ENCODE measurements around the gene FAAP20.
"Not testable (repeated sequence)": the region's sequence is repeated elsewhere in the genome, so short reads cannot be mapped to it uniquely, and the experiment has no call there.

Gene FAAP20

DNA sequence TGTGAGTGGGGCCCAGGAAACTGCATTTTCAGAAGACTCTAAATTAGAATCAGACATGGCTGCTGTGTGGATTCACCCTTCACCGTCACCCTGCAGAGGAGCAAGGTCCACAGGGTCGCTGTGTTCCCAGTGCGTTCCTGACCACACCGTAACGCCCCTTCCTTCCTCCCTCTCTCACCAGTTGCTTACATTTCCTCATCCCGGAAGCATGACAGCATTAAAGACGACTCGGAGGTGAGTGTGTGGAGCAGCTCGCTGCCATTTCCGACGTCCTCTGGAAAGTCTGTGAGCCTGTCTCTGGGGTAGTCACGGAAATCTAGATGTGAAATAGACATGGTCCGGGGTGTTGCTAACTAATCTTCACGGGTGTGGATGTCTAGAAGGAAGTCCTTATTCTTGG, 45.9 kb downstream of the FAAP20 start:
- Histone ChIP-seq H3K27ac (ENCODE audit: low read depth, low read length) (no peak overlapping the region), H3K4me1 (ENCODE audit: control insufficient read depth in 1 of 2, insufficient read depth in 2 of 2, low read length in 2 of 2) (no peaks in the 10 kb centered on the region), H4K12ac (ENCODE audit: low read depth, low read length) (no peak overlapping the region), H3K4me3 (ENCODE audit: low read depth, low read length) (no peak overlapping the region), H3K14ac (ENCODE audit: low read length) (no peak overlapping the region), H3K36me3 (ENCODE audit: control insufficient read depth in 1 of 2, insufficient read depth in 2 of 2, low read length in 2 of 2) (peaks cover 70 to 81% of the 10 kb centered on the region in 2 experiments), H3K79me2 (ENCODE audit: control insufficient read depth, insufficient read depth, low read length, poor library complexity) (no peaks in the 10 kb centered on the region), H3K79me1 (ENCODE audit: low read length) (no peaks in the 10 kb centered on the region), H3K27me3 (ENCODE audit: insufficient read depth, low read length) (no peaks in the 10 kb centered on the region), H2BK12ac (ENCODE audit: low read length) (no peak overlapping the region), H3K4me2 (ENCODE audit: low read length) (no peak overlapping the region), H3K9me3 (ENCODE audit: insufficient read depth, low read depth, low read length) (peaks cover 3% of the 10 kb centered on the region), H3K18ac (ENCODE audit: low read length) (no peak overlapping the region), H3K23ac (ENCODE audit: low read length) (no peak overlapping the region), H2BK5ac (ENCODE audit: low read depth, low read length, poor library complexity) (no peak overlapping the region), H4K8ac (ENCODE audit: low read depth, low read length) (no peak overlapping the region), H4K91ac (ENCODE audit: low read depth, low read length) (no peak overlapping the region), H3K4ac (ENCODE audit: low read depth, low read length) (no peak overlapping the region), H3K9ac (ENCODE audit: low read length) (no peak overlapping the region), H2AFZ (ENCODE audit: insufficient read depth, low read length, poor library complexity) (no peak overlapping the region), H2AK5ac (ENCODE audit: low read length) (no peak overlapping the region), H2BK120ac (ENCODE audit: insufficient read depth, low read length, poor library complexity) (no peak overlapping the region)
- DNase-seq = no peak
- WGBS (ENCODE audit: extremely low coverage, insufficient coverage, insufficient read length) = no CpG with 5 or more reads among the region's 14 CpGs

DNA sequence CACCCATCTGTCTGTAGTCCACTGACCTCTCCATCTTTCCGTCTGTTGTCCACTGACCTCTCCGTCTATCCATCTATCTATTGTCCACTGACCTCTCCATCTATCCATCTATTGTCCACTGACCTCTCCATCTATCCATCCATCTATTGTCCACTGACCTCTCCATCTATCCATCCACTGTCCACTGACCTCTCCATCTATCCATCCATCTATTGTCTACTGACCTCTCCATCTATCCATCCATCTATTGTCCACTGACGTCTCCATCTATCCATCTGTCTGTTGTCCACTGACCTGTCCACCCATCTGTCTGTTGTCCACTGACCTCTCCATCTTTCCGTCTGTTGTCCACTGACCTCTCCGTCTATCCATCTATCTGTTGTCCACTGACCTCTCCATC, 46.7 kb downstream of the FAAP20 start:
- not testable (repeated sequence) for H3K4me1 ChIP-seq (ENCODE audit: control insufficient read depth in 1 of 2, insufficient read depth in 2 of 2, low read length in 2 of 2); H3K14ac ChIP-seq (ENCODE audit: low read length); DNase-seq; H3K79me2 ChIP-seq (ENCODE audit: control insufficient read depth, insufficient read depth, low read length, poor library complexity); H4K91ac ChIP-seq (ENCODE audit: low read depth, low read length); H2BK12ac ChIP-seq (ENCODE audit: low read length); H3K9ac ChIP-seq (ENCODE audit: low read length); H3K27me3 ChIP-seq (ENCODE audit: insufficient read depth, low read length); H3K4me3 ChIP-seq (ENCODE audit: low read depth, low read length); H3K4me2 ChIP-seq (ENCODE audit: low read length); H2BK5ac ChIP-seq (ENCODE audit: low read depth, low read length, poor library complexity); H4K8ac ChIP-seq (ENCODE audit: low read depth, low read length); H3K79me1 ChIP-seq (ENCODE audit: low read length); H2BK120ac ChIP-seq (ENCODE audit: insufficient read depth, low read length, poor library complexity); H3K9me3 ChIP-seq (ENCODE audit: insufficient read depth, low read depth, low read length); H3K18ac ChIP-seq (ENCODE audit: low read length); H2AK5ac ChIP-seq (ENCODE audit: low read length); H3K4ac ChIP-seq (ENCODE audit: low read depth, low read length); H3K27ac ChIP-seq (ENCODE audit: low read depth, low read length); H4K12ac ChIP-seq (ENCODE audit: low read depth, low read length); H2AFZ ChIP-seq (ENCODE audit: insufficient read depth, low read length, poor library complexity); H3K23ac ChIP-seq (ENCODE audit: low read length)
- peaks cover 66 to 75% of the 10 kb centered on the region in 2 experiments for H3K36me3 ChIP-seq (ENCODE audit: control insufficient read depth in 1 of 2, insufficient read depth in 2 of 2, low read length in 2 of 2)
- WGBS (ENCODE audit: extremely low coverage, insufficient coverage, insufficient read length) = no CpG with 5 or more reads among the region's 5 CpGs

DNA sequence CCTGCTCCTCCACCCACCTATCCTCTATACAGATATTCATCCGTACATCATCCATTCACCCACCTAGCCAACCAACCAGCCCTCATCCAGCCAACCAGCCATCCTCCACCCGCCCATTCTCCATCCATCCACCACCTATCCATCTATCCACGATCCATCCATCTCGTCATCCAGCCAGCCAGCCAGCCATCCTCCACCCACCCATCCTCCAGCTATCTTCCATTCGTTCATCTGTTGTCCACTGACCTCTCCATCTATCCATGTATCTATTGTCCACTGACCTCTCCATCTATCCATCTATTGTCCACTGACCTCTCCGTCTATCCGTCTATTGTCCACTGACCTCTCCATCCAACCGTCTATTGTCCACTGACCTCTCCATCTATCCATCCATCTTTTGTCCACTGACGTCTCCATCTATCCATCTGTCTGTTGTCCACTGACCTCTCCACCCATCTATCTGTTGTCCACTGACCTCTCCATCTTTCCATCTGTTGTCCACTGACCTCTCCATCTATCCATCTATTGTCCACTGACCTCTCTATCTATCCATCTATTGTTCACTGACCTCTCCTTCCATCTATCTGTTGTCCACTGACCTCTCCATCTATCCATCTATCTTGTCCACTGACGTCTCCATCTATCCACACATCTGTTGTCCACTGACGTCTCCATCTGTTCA, 47.6 kb downstream of the FAAP20 start:
- Histone ChIP-seq H3K36me3 (ENCODE audit: control insufficient read depth in 1 of 2, insufficient read depth in 2 of 2, low read length in 2 of 2) (peaks cover 69 to 75% of the 10 kb centered on the region in 2 experiments), H2BK12ac (ENCODE audit: low read length) (no peak overlapping the region), H3K9me3 (ENCODE audit: insufficient read depth, low read depth, low read length) (peaks cover 3% of the 10 kb centered on the region)

DNA sequence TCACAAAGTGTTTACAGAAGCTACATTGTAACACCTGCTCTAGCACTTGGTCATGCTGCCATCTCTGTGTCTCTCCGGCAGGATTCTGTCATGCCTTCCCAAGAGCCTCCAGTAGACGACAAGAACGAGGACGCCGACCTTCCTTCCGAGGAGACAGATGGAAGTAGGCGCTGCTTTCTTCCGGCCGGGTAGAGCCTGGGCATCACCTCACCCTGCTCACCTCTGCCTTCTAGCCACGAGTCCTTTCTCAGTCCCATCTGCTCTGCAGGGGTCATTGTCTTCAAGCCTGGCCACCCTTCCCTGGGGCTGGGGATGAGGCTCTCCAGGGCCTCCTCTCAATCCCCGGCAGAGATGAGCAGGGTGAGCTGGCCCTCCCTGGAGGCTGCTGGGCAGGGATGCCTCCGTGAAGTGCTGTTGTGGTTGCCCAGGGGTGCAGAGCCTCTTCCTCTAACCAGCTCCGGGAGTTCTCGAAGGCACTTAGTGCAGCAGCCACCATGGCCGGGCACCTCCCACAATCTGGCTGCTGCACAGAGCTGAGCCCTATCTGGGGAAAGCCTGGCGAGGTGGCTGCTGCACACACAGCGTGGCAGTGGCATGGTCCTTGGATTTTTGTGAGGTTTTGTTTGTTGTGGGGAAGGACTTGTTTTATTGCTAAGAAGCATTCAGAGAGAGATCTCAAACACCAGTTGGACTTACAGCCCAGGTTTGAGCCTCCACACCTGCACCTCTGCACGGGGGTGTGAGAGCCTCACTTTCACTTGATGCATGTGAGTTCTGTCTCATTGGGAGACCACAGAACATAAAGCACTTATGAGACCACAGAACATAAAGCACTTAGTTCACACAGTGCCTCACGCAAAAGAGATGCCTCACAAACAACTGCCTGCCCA, 48.4 kb downstream of the FAAP20 start:
- H3K14ac ChIP-seq (ENCODE audit: low read length) = no peak overlapping the region
- no CpG with 5 or more reads among the region's 19 CpGs for WGBS (ENCODE audit: extremely low coverage, insufficient coverage, insufficient read length)

More for the DNA sequence above, 47.6 kb downstream of the FAAP20 start:
- Histone ChIP-seq H2AFZ (ENCODE audit: insufficient read depth, low read length, poor library complexity) (no peak overlapping the region), H2BK120ac (ENCODE audit: insufficient read depth, low read length, poor library complexity) (no peak overlapping the region), H3K4me3 (ENCODE audit: low read depth, low read length) (no peak overlapping the region), H2AK5ac (ENCODE audit: low read length) (no peak overlapping the region), H4K8ac (ENCODE audit: low read depth, low read length) (no peak overlapping the region), H3K4me2 (ENCODE audit: low read length) (no peak overlapping the region), H3K79me1 (ENCODE audit: low read length) (no peaks in the 10 kb centered on the region), H3K14ac (ENCODE audit: low read length) (no peak overlapping the region), H4K91ac (ENCODE audit: low read depth, low read length) (no peak overlapping the region), H2BK5ac (ENCODE audit: low read depth, low read length, poor library complexity) (no peak overlapping the region), H3K4ac (ENCODE audit: low read depth, low read length) (no peak overlapping the region), H3K23ac (ENCODE audit: low read length) (no peak overlapping the region), H3K27ac (ENCODE audit: low read depth, low read length) (no peak overlapping the region), H3K27me3 (ENCODE audit: insufficient read depth, low read length) (no peaks in the 10 kb centered on the region), H3K4me1 (ENCODE audit: control insufficient read depth in 1 of 2, insufficient read depth in 2 of 2, low read length in 2 of 2) (no peaks in the 10 kb centered on the region), H3K18ac (ENCODE audit: low read length) (no peak overlapping the region), H3K79me2 (ENCODE audit: control insufficient read depth, insufficient read depth, low read length, poor library complexity) (no peaks in the 10 kb centered on the region), H4K12ac (ENCODE audit: low read depth, low read length) (no peak overlapping the region), H3K9ac (ENCODE audit: low read length) (no peak overlapping the region)
- DNase-seq = no peak
- 100% methylated on average over 4 of the region's 11 CpGs for WGBS (ENCODE audit: extremely low coverage, insufficient coverage, insufficient read length)

More for the DNA sequence above, 48.4 kb downstream of the FAAP20 start:
- H3K36me3 ChIP-seq (ENCODE audit: control insufficient read depth in 1 of 2, insufficient read depth in 2 of 2, low read length in 2 of 2) = peaks cover 63 to 69% of the 10 kb centered on the region in 2 experiments
- no peak overlapping the region for H3K4ac ChIP-seq (ENCODE audit: low read depth, low read length)
- H3K79me2 ChIP-seq (ENCODE audit: control insufficient read depth, insufficient read depth, low read length, poor library complexity) = no peaks in the 10 kb centered on the region
- H3K23ac ChIP-seq (ENCODE audit: low read length) = no peak overlapping the region
- no peak overlapping the region for H2AFZ ChIP-seq (ENCODE audit: insufficient read depth, low read length, poor library complexity)
- no peak for DNase-seq
- no peak overlapping the region for H4K8ac ChIP-seq (ENCODE audit: low read depth, low read length)
- H3K27me3 ChIP-seq (ENCODE audit: insufficient read depth, low read length) = no peaks in the 10 kb centered on the region
- H3K9me3 ChIP-seq (ENCODE audit: insufficient read depth, low read depth, low read length) = peaks cover 3% of the 10 kb centered on the region
- no peak overlapping the region for H2BK12ac ChIP-seq (ENCODE audit: low read length)
- no peak overlapping the region for H4K91ac ChIP-seq (ENCODE audit: low read depth, low read length)
- no peak overlapping the region for H3K4me2 ChIP-seq (ENCODE audit: low read length)
- no peaks in the 10 kb centered on the region for H3K79me1 ChIP-seq (ENCODE audit: low read length)
- no peaks in the 10 kb centered on the region for H3K4me1 ChIP-seq (ENCODE audit: control insufficient read depth in 1 of 2, insufficient read depth in 2 of 2, low read length in 2 of 2)
- H2BK120ac ChIP-seq (ENCODE audit: insufficient read depth, low read length, poor library complexity) = no peak overlapping the region
- no peak overlapping the region for H2BK5ac ChIP-seq (ENCODE audit: low read depth, low read length, poor library complexity)
- no peak overlapping the region for H3K27ac ChIP-seq (ENCODE audit: low read depth, low read length)
- H2AK5ac ChIP-seq (ENCODE audit: low read length) = no peak overlapping the region
- H3K18ac ChIP-seq (ENCODE audit: low read length) = no peak overlapping the region
- H3K4me3 ChIP-seq (ENCODE audit: low read depth, low read length) = no peak overlapping the region
- no peak overlapping the region for H4K12ac ChIP-seq (ENCODE audit: low read depth, low read length)
- no peak overlapping the region for H3K9ac ChIP-seq (ENCODE audit: low read length)
